Measurements from ENCODE around the gene SNN. TPM values are rescaled to one million over a fixed set of nuclear protein-coding genes. Genes with fewer than 3 reads are reported as not detected.

Gene SNN
- total and polyA plus RNA-seq, 9 of the 15 experiments (the other 6 are each of a cell fraction or from before 2014, with no cell fraction given): 0.07 to 2.9 (median 1.9) TPM

- TF ChIP-seq FOXA1 (IDR thresholded peaks at IDR 0.05; ENCODE audit: borderline replicate concordance) (no peak), ZEB2 (IDR thresholded peaks at IDR 0.05) (peak; percentile 89), ZNF592 (IDR thresholded peaks at IDR 0.05) (no peak), ZNF217 (CRISPR knock-in tag; IDR thresholded peaks at IDR 0.05) (no peak), PHB2 (IDR thresholded peaks at IDR 0.05; ENCODE audit: low read depth) (no peak), XRCC5 (IDR thresholded peaks at IDR 0.05; ENCODE audit: low read depth, low read length) (no peak), HNRNPLL (IDR thresholded peaks at IDR 0.05; ENCODE audit: low read depth, low read length, poor library complexity, severe bottlenecking) (no peak), ARID1B (IDR thresholded peaks at IDR 0.05) (peak; percentile 88), ZBTB34 (CRISPR knock-in tag; IDR thresholded peaks at IDR 0.05) (no peak), MTA2 (IDR thresholded peaks at IDR 0.05; ENCODE audit: low read depth) (peak; percentile 16; the same call in 1 of the 2 replicates), MGA (IDR thresholded peaks at IDR 0.05) (peak; percentile 43; the same call in 1 of the 2 replicates)
These were observed 40.3 kb upstream of the SNN start (continued) for GRCh38 chr16:11627822-11628457.

All from K562 (cell line).